H1 (cell line): ENCODE results near the gene ITGA11. TPM values are rescaled to one million over a fixed set of nuclear protein-coding genes. Genes with fewer than 3 reads are reported as not detected.

ENCODE experiments used
- CTCF ChIA-PET: fragments of 300-600 bp; sonication (Branson Sonifier 250); formaldehyde crosslinking; loops from one replicate; lab custom pipeline; 2021; ENCODE audit not compliant: partially characterized antibody; lab: Charles Lee
- POLR2A ChIA-PET: fragments of 300-600 bp; sonication (Branson Sonifier 250); formaldehyde crosslinking; loops from one replicate; lab custom pipeline; 2021; ENCODE audit warnings: inconsistent platforms; ENCODE audit not compliant: partially characterized antibody; lab: Charles Lee
- DNase-seq, 2 experiments: peaks; one replicate each; pipeline versions ENCODE4 v3.0.0 to v3.0.0-alpha.2; 2010 to 2022; ENCODE audit warnings: low spot score in 2 of 2, low read depth in 1 of 2, mixed read lengths in 1 of 2
- FAIRE-seq: peaks from 2 replicates; lab custom pipeline; 2011; peaks lifted over from hg19 to GRCh38; lab: Jason Lieb, UNC
- H2AFZ ChIP-seq: 2 replicates; pipeline ENCODE4 v1.8.1; 2012; ENCODE audit warnings: low read length, inconsistent platforms
- H2AK5ac ChIP-seq: 2 replicates; pipeline ENCODE4 v1.6.1; 2013; ENCODE audit warnings: low read depth, low read length
- H2BK120ac ChIP-seq: replicated peaks from 2 replicates; pipeline ENCODE3; 2013; ENCODE audit warnings: low read depth, low read length, inconsistent platforms
- H2BK12ac ChIP-seq: 2 replicates; pipeline ENCODE4 v1.6.1; 2013; ENCODE audit warnings: low read depth, low read length
- H2BK15ac ChIP-seq: 2 replicates; pipeline ENCODE4 v1.6.1; 2013; ENCODE audit warnings: low read length
- H2BK20ac ChIP-seq: 2 replicates; pipeline ENCODE4 v1.6.1; 2013; ENCODE audit warnings: low read length
- H2BK5ac ChIP-seq: 2 replicates; pipeline ENCODE4 v1.6.1; 2013; ENCODE audit warnings: low read depth, low read length
- H3K14ac ChIP-seq: 2 replicates; pipeline ENCODE4 v1.6.1; 2013; ENCODE audit warnings: inconsistent platforms; ENCODE audit not compliant: insufficient read length
- H3K18ac ChIP-seq: 2 replicates; pipeline ENCODE4 v1.6.1; 2013; ENCODE audit warnings: low read length; ENCODE audit errors: extremely low read depth
- H3K23ac ChIP-seq: 2 replicates; pipeline ENCODE4 v1.6.1; 2013; ENCODE audit warnings: inconsistent platforms; ENCODE audit not compliant: insufficient read length
- H3K23me2 ChIP-seq: 2 replicates; pipeline ENCODE4 v1.6.1; 2013; ENCODE audit warnings: low read depth, low read length
- H3K27ac ChIP-seq: 2 replicates; pipeline ENCODE4 v1.6.1; 2011; ENCODE audit warnings: low read depth, low read length, inconsistent platforms
- H3K27me3 ChIP-seq, 4 experiments: replicated peaks in 1 of 4; 1 replicate in 1 of 4; 2 replicates in 3 of 4; pipeline versions ENCODE4 v1.6.1 to v1.8.1; 2011 to 2013; ENCODE audit warnings: low read length in 3 of 4, mild to moderate bottlenecking in 3 of 4, inconsistent platforms in 2 of 4, mixed read lengths in 2 of 4, moderate library complexity in 1 of 4; ENCODE audit not compliant: control insufficient read depth in 3 of 4, insufficient read depth in 3 of 4; ENCODE audit errors: extremely low read depth in 1 of 4
- H3K36me3 ChIP-seq, 4 experiments: 2 replicates each; pipeline versions ENCODE4 v1.6.1 to v1.8.1; 2011 to 2013; ENCODE audit warnings: mild to moderate bottlenecking in 4 of 4, low read length in 3 of 4, moderate library complexity in 2 of 4, control low read depth in 1 of 4, inconsistent platforms in 1 of 4; ENCODE audit not compliant: insufficient read depth in 4 of 4, control insufficient read depth in 2 of 4
- H3K4ac ChIP-seq: replicated peaks from 2 replicates; pipeline ENCODE3; 2013; ENCODE audit warnings: low read length, low read depth, mixed read lengths, inconsistent platforms; ENCODE audit not compliant: insufficient read length
- H3K4me1 ChIP-seq, 4 experiments: replicated peaks in 1 of 4; 1 replicate in 1 of 4; 2 replicates in 3 of 4; pipeline versions ENCODE4 v1.6.1 to v1.8.1; 2011 to 2013; ENCODE audit warnings: low read length in 3 of 4, inconsistent platforms in 2 of 4, mixed read lengths in 1 of 4; ENCODE audit not compliant: insufficient read depth in 4 of 4, control insufficient read depth in 3 of 4
- H3K4me2 ChIP-seq, 2 experiments: 2 replicates each; pipeline versions ENCODE4 v1.6.1 to v1.8.1; 2011 to 2013; ENCODE audit warnings: low read depth in 2 of 2, low read length in 2 of 2, control low read depth in 1 of 2, inconsistent platforms in 1 of 2, mild to moderate bottlenecking in 1 of 2; ENCODE audit not compliant: insufficient read depth in 1 of 2
- H3K4me3 ChIP-seq, 4 experiments: fragments of 200-600, 300-600 bp in 1 of 4; sonication (generic), shearing (Covaris generic), sonication (Bioruptor Twin) in 1 of 4; 2 replicates each; pipeline versions ENCODE4 v1.5.1 to v1.8.1; 2011 to 2016; ENCODE audit warnings: low read length in 4 of 4, low read depth in 3 of 4, control low read depth in 2 of 4, inconsistent platforms in 2 of 4, mild to moderate bottlenecking in 2 of 4, mixed read lengths in 1 of 4, moderate library complexity in 1 of 4; ENCODE audit not compliant: insufficient read depth in 2 of 4; ENCODE audit errors: extremely low read depth in 1 of 4
- H3K56ac ChIP-seq: replicated peaks from 2 replicates; pipeline ENCODE3; 2013; ENCODE audit warnings: low read depth, mild to moderate bottlenecking, mixed read lengths, low read length, inconsistent platforms; ENCODE audit not compliant: insufficient read length
- H3K79me1 ChIP-seq: 2 replicates; pipeline ENCODE4 v1.6.1; 2013; ENCODE audit warnings: low read depth, low read length, control low read depth
- H3K79me2 ChIP-seq, 2 experiments: 2 replicates each; pipeline versions ENCODE4 v1.6.1 to v1.8.1; 2012 to 2013; ENCODE audit warnings: low read length in 2 of 2, mild to moderate bottlenecking in 2 of 2, inconsistent platforms in 1 of 2; ENCODE audit not compliant: insufficient read depth in 2 of 2, control insufficient read depth in 1 of 2
- H3K9ac ChIP-seq, 4 experiments: replicated peaks in 1 of 4; 1 replicate in 1 of 4; 2 replicates in 3 of 4; pipeline versions ENCODE4 v1.6.1 to v1.8.1; 2011 to 2013; ENCODE audit warnings: low read depth in 3 of 4, low read length in 3 of 4, control low read depth in 2 of 4, mild to moderate bottlenecking in 2 of 4, moderate library complexity in 2 of 4, inconsistent platforms in 1 of 4; ENCODE audit errors: extremely low read depth in 1 of 4
- H3K9me3 ChIP-seq, 2 experiments: 2 replicates each; pipeline versions ENCODE4 v1.6.1 to v1.8.1; 2012 to 2013; ENCODE audit warnings: mild to moderate bottlenecking in 2 of 2, moderate library complexity in 2 of 2, control low read depth in 1 of 2, inconsistent platforms in 1 of 2, low read depth in 1 of 2, low read length in 1 of 2, mixed read lengths in 1 of 2; ENCODE audit not compliant: insufficient read depth in 2 of 2
- H4K20me1 ChIP-seq, 2 experiments: replicated peaks in 1 of 2; 2 replicates each; pipeline versions ENCODE3 to v1.8.1; 2011 to 2013; ENCODE audit warnings: inconsistent platforms in 2 of 2, low read length in 2 of 2, mild to moderate bottlenecking in 1 of 2; ENCODE audit not compliant: insufficient read depth in 2 of 2, control insufficient read depth in 1 of 2
- H4K5ac ChIP-seq: 2 replicates; pipeline ENCODE4 v1.6.1; 2013; ENCODE audit warnings: low read length, low read depth, mixed read lengths, inconsistent platforms; ENCODE audit not compliant: insufficient read length
- H4K8ac ChIP-seq: 2 replicates; pipeline ENCODE4 v1.8.0; 2013; ENCODE audit warnings: mild to moderate bottlenecking, moderate library complexity, low read length, inconsistent platforms; ENCODE audit not compliant: insufficient read depth; ENCODE audit errors: extremely low read depth
- H4K91ac ChIP-seq: replicated peaks from 2 replicates; pipeline ENCODE3; 2013; ENCODE audit warnings: low read length, mixed read lengths, inconsistent platforms; ENCODE audit not compliant: insufficient read length
- CBX5 ChIP-seq: fragments of 300-800, 300-1000 bp; sonication (generic); IDR thresholded peaks from 2 replicates; pipeline ENCODE4 v1.7.1; 2016; ENCODE audit warnings: antibody characterized with exemption, low read length, low read depth
- CEBPB ChIP-seq: IDR thresholded peaks from 2 replicates; pipeline ENCODE4 v1.6.1; 2012; ENCODE audit warnings: low read depth, low read length
- EGR1 ChIP-seq: IDR thresholded peaks from 2 replicates; pipeline ENCODE4 v1.6.1; 2011; ENCODE audit warnings: low read depth, low read length, borderline replicate concordance
- GTF2F1 ChIP-seq: IDR thresholded peaks from 2 replicates; pipeline ENCODE4 v1.6.1; 2012; ENCODE audit warnings: low read depth, low read length, improper control_type of control experiment, borderline replicate concordance
- HDAC6 ChIP-seq: IDR thresholded peaks from one replicate; pipeline ENCODE4 v1.7.1; 2012; ENCODE audit warnings: low read depth, mild to moderate bottlenecking, inconsistent platforms, low read length, moderate library complexity
- JUN ChIP-seq: IDR thresholded peaks from 2 replicates; pipeline ENCODE4 v1.6.1; 2011; ENCODE audit warnings: low read depth, mild to moderate bottlenecking, improper control_type of control experiment, low read length
- KDM1A ChIP-seq: fragments of 200-600, 300-600 bp; sonication (generic); IDR thresholded peaks from 2 replicates; pipeline ENCODE4 v1.7.1; 2016; ENCODE audit warnings: mild to moderate bottlenecking, low read length, borderline replicate concordance
- MAFK ChIP-seq: IDR thresholded peaks from 2 replicates; pipeline ENCODE4 v1.6.1; 2012; ENCODE audit warnings: low read depth, mild to moderate bottlenecking, improper control_type of control experiment, low read length
- NANOG ChIP-seq: IDR thresholded peaks from 2 replicates; pipeline ENCODE4 v1.6.1; 2011; ENCODE audit warnings: low read length, low read depth, mild to moderate bottlenecking, inconsistent platforms; ENCODE audit not compliant: insufficient read depth, poor library complexity, severe bottlenecking
- NRF1 ChIP-seq: IDR thresholded peaks from 2 replicates; pipeline ENCODE4 v1.6.1; 2011; ENCODE audit warnings: mild to moderate bottlenecking, low read depth, low read length, improper control_type of control experiment
- RBBP5 ChIP-seq: IDR thresholded peaks from 2 replicates; pipeline ENCODE4 v1.7.1; 2012; ENCODE audit warnings: low read depth, mild to moderate bottlenecking, inconsistent platforms, low read length, moderate library complexity, borderline replicate concordance
- SAP30 ChIP-seq: fragments of 300-600 bp; sonication (generic); IDR thresholded peaks from 2 replicates; pipeline ENCODE4 v1.7.1; 2012; ENCODE audit warnings: low read length, moderate library complexity, mild to moderate bottlenecking, inconsistent platforms; ENCODE audit not compliant: insufficient read depth, insufficient replicate concordance
- SIN3A ChIP-seq, 2 experiments: IDR thresholded peaks in 1 of 2; conservative IDR thresholded peaks in 1 of 2; 2 replicates each; pipeline ENCODE4 v1.6.1; 2011 to 2012; ENCODE audit warnings: low read length in 2 of 2, improper control_type of control experiment in 1 of 2, low read depth in 1 of 2, mild to moderate bottlenecking in 1 of 2
- SRF ChIP-seq: IDR thresholded peaks from 2 replicates; pipeline ENCODE4 v1.6.1; 2011; ENCODE audit warnings: mild to moderate bottlenecking, low read depth, low read length, moderate library complexity
- TCF12 ChIP-seq: IDR thresholded peaks from 2 replicates; pipeline ENCODE4 v1.6.1; 2011; ENCODE audit warnings: low read depth, mild to moderate bottlenecking, low read length
- WGBS, 2 experiments: shearing (Covaris generic) in 1 of 2; methylation state at CpG; one replicate each; pipeline versions ENCODE4 v1.1.6 to v1.1.7; 2013 to 2015; ENCODE audit warnings: low lambda C conversion rate in 2 of 2, mixed read lengths in 2 of 2, inconsistent platforms in 1 of 2, low coverage in 1 of 2, missing lambda C conversion rate in 1 of 2; ENCODE audit not compliant: insufficient replicate concordance in 2 of 2, insufficient coverage in 1 of 2, insufficient read length in 1 of 2; ENCODE audit errors: extremely low coverage in 1 of 2, missing lambda C conversion rate in 1 of 2; 5-methylcytosine and 5-hydroxymethylcytosine counted together
- polyA plus RNA-seq, 7 experiments: library from polyadenylated mRNA; depleted of rRNA in 3 of 7; stranded (reverse) in 5 of 7; unstranded in 2 of 7; fragments of >200 nt in 5 of 7; fragments of 200-250 nt in 2 of 7; gene quantifications; 1 replicate in 5 of 7; 2 replicates in 1 of 7; 4 replicates in 1 of 7; pipeline versions ENCODE4 v1.2.1 to v1.2.3, GENCODE V29; 2011 to 2013; ENCODE audit warnings: missing spikeins in 2 of 7, mixed read lengths in 2 of 7
- total RNA-seq: library from RNA; stranded (reverse); fragmentation: NEBNext Ultra II Directional; extraction: Animal tissue kit (Norgen Biotek cat#: 25700); gene quantifications from 2 replicates; pipeline ENCODE4 v1.2.1, GENCODE V29; 2021

ITGA11 gene
- total and polyA plus RNA-seq, 2 of the 8 experiments (the other 6 are each of a cell fraction or from before 2014, with no cell fraction given): 0.05 to 0.06 TPM

GRCh38 chr15:68349151-68349550, 82.8 kb downstream of the ITGA11 start:
- WGBS, 2 experiments: 94% methylated on average over 6 of the region's 6 CpGs; no CpG with 5 or more reads in 1 of the 2 experiments
- no peak for FAIRE-seq
- H3K79me1 ChIP-seq: no peaks in the 10 kb centered on the region
- TF ChIP-seq SAP30 (no peak), SRF (no peak), RBBP5 (no peak), NANOG (no peak), MAFK (no peak), GTF2F1 (no peak), HDAC6 (no peak), CEBPB (no peak), KDM1A (no peak), NRF1 (no peak), TCF12 (no peak), JUN (no peak), SIN3A (conservative IDR thresholded peaks at IDR 0.05 in 1 of 2, IDR thresholded peaks at IDR 0.05 in 1 of 2; ENCODE audit: low read depth in 1 of 2, low read length in 2 of 2) (no peak), CBX5 (no peak), EGR1 (no peak)

More at GRCh38 chr15:68349151-68349550, 82.8 kb downstream of the ITGA11 start:
- POLR2A ChIA-PET: interaction anchor here (1.6 kb wide), 1 partner anchor 11 kb away, joined by 4 read pairs; no protein-coding TSS in a partner anchor
- Histone ChIP-seq H3K9me3 (no peaks in the 10 kb centered on the region), H2BK5ac (no peak overlapping the region), H4K8ac (no peak overlapping the region), H4K91ac (no peak overlapping the region), H2BK120ac (no peak overlapping the region), H3K79me2 (no peaks in the 10 kb centered on the region), H3K4me3 (no peak overlapping the region), H3K56ac (no peak overlapping the region), H3K23me2 (no peaks in the 10 kb centered on the region), H3K23ac (no peak overlapping the region), H3K36me3 (no peaks in the 10 kb centered on the region), H4K20me1 (no peaks in the 10 kb centered on the region), H3K27me3 (no peaks in the 10 kb centered on the region), H2BK20ac (no peak overlapping the region), H3K14ac (no peak overlapping the region), H2AK5ac (no peak overlapping the region), H3K4ac (no peak overlapping the region), H3K9ac (no peak overlapping the region), H3K18ac (no peak overlapping the region), H2BK15ac (no peak overlapping the region), H4K5ac (no peak overlapping the region), H2AFZ (no peak overlapping the region), H3K4me2 (no peak overlapping the region), H3K27ac (no peak overlapping the region), H3K4me1 (no peaks in the 10 kb centered on the region), H2BK12ac (no peak overlapping the region)
- no peak for DNase-seq
- CTCF ChIA-PET: interaction anchor here (0.7 to 2.0 kb wide), 5 partner anchors 11 to 33 kb away, joined by 3 to 6 read pairs (median 4); no protein-coding TSS in a partner anchor
